Measurements from ENCODE around the gene REEP1. TPM values are rescaled to one million over a fixed set of nuclear protein-coding genes. Genes with fewer than 3 reads are reported as not detected.

REEP1 gene
- total RNA-seq, 2 donors from 2014 or later, result 6.6 to 224 TPM

- no peak for DNase-seq (ENCODE audit: low spot score)
- 82% methylated on average over 4 of the region's 4 CpGs for WGBS
- intact Hi-C loops (cut with DNase I), result no loop called here
- TF ChIP-seq CTCF (IDR thresholded peaks at IDR 0.05) (no peak), POLR2AphosphoS5 (IDR thresholded peaks at IDR 0.05) (no peak), POLR2A (IDR thresholded peaks at IDR 0.05) (no peak)
- Histone ChIP-seq H3K9me3 (no peaks in the 10 kb centered on the region), H3K36me3 (no peaks in the 10 kb centered on the region), H3K27me3 (replicated peaks; ENCODE audit: insufficient read depth) (no peaks in the 10 kb centered on the region), H3K27ac (no peak overlapping the region), H3K4me3 (no peak overlapping the region), H3K4me1 (replicated peaks) (no peaks in the 10 kb centered on the region)
Observed at GRCh38 chr2:86275384-86275799, 62.0 kb downstream of the REEP1 start.

GRCh38 chr2:86274918-86275275 lies 62.5 kb downstream of the REEP1 start:
- WGBS, result 88% methylated on average over 3 of the region's 3 CpGs
- intact Hi-C loops (cut with DNase I), result no loop called here
- no peak for TF ChIP-seq POLR2A (IDR thresholded peaks at IDR 0.05)
- TF ChIP-seq CTCF (IDR thresholded peaks at IDR 0.05), result no peak
- TF ChIP-seq POLR2AphosphoS5 (IDR thresholded peaks at IDR 0.05), result no peak
- no peak overlapping the region for H3K27ac ChIP-seq
- no peaks in the 10 kb centered on the region for H3K9me3 ChIP-seq
- DNase-seq (ENCODE audit: low spot score), result no peak
- H3K27me3 ChIP-seq (replicated peaks; ENCODE audit: insufficient read depth), result no peaks in the 10 kb centered on the region
- no peaks in the 10 kb centered on the region for H3K36me3 ChIP-seq
- H3K4me1 ChIP-seq (replicated peaks), result no peaks in the 10 kb centered on the region
- no peak overlapping the region for H3K4me3 ChIP-seq

- 69% methylated on average over 5 of the region's 5 CpGs for WGBS
- no peaks in the 10 kb centered on the region for H3K4me1 ChIP-seq (replicated peaks)
- H3K36me3 ChIP-seq, result no peaks in the 10 kb centered on the region
- intact Hi-C loops (cut with DNase I), result no loop called here
- no peaks in the 10 kb centered on the region for H3K9me3 ChIP-seq
- no peak overlapping the region for H3K27ac ChIP-seq
- no peaks in the 10 kb centered on the region for H3K27me3 ChIP-seq (replicated peaks; ENCODE audit: insufficient read depth)
- TF ChIP-seq POLR2A (IDR thresholded peaks at IDR 0.05) (no peak), CTCF (IDR thresholded peaks at IDR 0.05) (no peak), POLR2AphosphoS5 (IDR thresholded peaks at IDR 0.05) (no peak)
- DNase-seq (ENCODE audit: low spot score), result no peak
- H3K4me3 ChIP-seq, result no peak overlapping the region
Observed at GRCh38 chr2:86274265-86274917, 63.0 kb downstream of the REEP1 start.

- no peak for DNase-seq (ENCODE audit: low spot score)
Observed at GRCh38 chr2:86272111-86272510, 65.3 kb downstream of the REEP1 start.

More at GRCh38 chr2:86272111-86272510, 65.3 kb downstream of the REEP1 start:
- 94% methylated on average over 2 of the region's 2 CpGs for WGBS
- intact Hi-C loops (cut with DNase I), result no loop called here
- no peaks in the 10 kb centered on the region for H3K27me3 ChIP-seq (replicated peaks; ENCODE audit: insufficient read depth)
- no peaks in the 10 kb centered on the region for H3K4me1 ChIP-seq (replicated peaks)
- no peak overlapping the region for H3K27ac ChIP-seq
- H3K36me3 ChIP-seq, result no peaks in the 10 kb centered on the region
- TF ChIP-seq CTCF (IDR thresholded peaks at IDR 0.05) (no peak), POLR2AphosphoS5 (IDR thresholded peaks at IDR 0.05) (no peak), POLR2A (IDR thresholded peaks at IDR 0.05) (no peak)
- no peak overlapping the region for H3K4me3 ChIP-seq
- H3K9me3 ChIP-seq, result no peaks in the 10 kb centered on the region
